HEK293 (cell line): ENCODE results near the gene STRADA.

Experiments used
- OSR2 ChIP-seq: fragments of 450-650 bp; formaldehyde crosslinking; IDR thresholded peaks from 2 replicates; pipeline ENCODE4 v1.5.1; 2016; ENCODE audit warnings: missing biosample characterization, missing genetic modification characterization
- PRDM1 ChIP-seq: fragments of 450-650 bp; formaldehyde crosslinking; IDR thresholded peaks from 2 replicates; pipeline ENCODE4; 2016; ENCODE audit warnings: missing biosample characterization, missing genetic modification characterization
- RBAK ChIP-seq: fragments of 450-650 bp; formaldehyde crosslinking; IDR thresholded peaks from 2 replicates; pipeline ENCODE4 v1.5.1; 2016; ENCODE audit warnings: missing biosample characterization, missing genetic modification characterization
- REPIN1 ChIP-seq: fragments of 450-650 bp; formaldehyde crosslinking; IDR thresholded peaks from 2 replicates; pipeline ENCODE4 v1.5.1; 2017; ENCODE audit warnings: missing biosample characterization, missing genetic modification characterization, low read depth
- SP3 ChIP-seq: fragments of 450-650 bp; formaldehyde crosslinking; IDR thresholded peaks from 2 replicates; pipeline ENCODE4 v1.5.1; 2016; ENCODE audit warnings: missing biosample characterization, missing genetic modification characterization
- SP7 ChIP-seq: fragments of 450-650 bp; formaldehyde crosslinking; IDR thresholded peaks from 2 replicates; pipeline ENCODE4 v1.5.1; 2016; ENCODE audit warnings: missing biosample characterization, missing genetic modification characterization
- TCF7L2 ChIP-seq: IDR thresholded peaks from 2 replicates; pipeline ENCODE4 v1.6.1; 2011; ENCODE audit warnings: low read depth, mild to moderate bottlenecking, inconsistent platforms, low read length, moderate library complexity, borderline replicate concordance
- WT1 ChIP-seq: fragments of 450-650 bp; formaldehyde crosslinking; IDR thresholded peaks from 2 replicates; pipeline ENCODE4 v1.5.1; 2016; ENCODE audit warnings: missing biosample characterization, missing genetic modification characterization
- ZBTB48 ChIP-seq: fragments of 450-650 bp; formaldehyde crosslinking; IDR thresholded peaks from 2 replicates; pipeline ENCODE4 v1.5.1; 2016; ENCODE audit warnings: missing biosample characterization, missing genetic modification characterization
- ZBTB6 ChIP-seq: fragments of 450-650 bp; formaldehyde crosslinking; IDR thresholded peaks from 2 replicates; pipeline ENCODE4 v1.5.1; 2017; ENCODE audit warnings: missing biosample characterization, missing genetic modification characterization
- ZNF10 ChIP-seq: fragments of 450-650 bp; formaldehyde crosslinking; IDR thresholded peaks from 2 replicates; pipeline ENCODE4 v1.5.1; 2017; ENCODE audit warnings: missing biosample characterization, missing genetic modification characterization
- ZNF138 ChIP-seq: fragments of 450-650 bp; formaldehyde crosslinking; IDR thresholded peaks from 2 replicates; pipeline ENCODE4 v1.5.1; 2016; ENCODE audit warnings: missing biosample characterization, missing genetic modification characterization, borderline replicate concordance
- ZNF140 ChIP-seq: fragments of 450-650 bp; formaldehyde crosslinking; IDR thresholded peaks from 2 replicates; pipeline ENCODE4 v1.5.1; 2016; ENCODE audit warnings: missing biosample characterization, missing genetic modification characterization
- ZNF211 ChIP-seq: fragments of 450-650 bp; formaldehyde crosslinking; IDR thresholded peaks from 2 replicates; pipeline ENCODE4 v1.5.1; 2016; ENCODE audit warnings: low read depth, missing biosample characterization, missing genetic modification characterization
- ZNF266 ChIP-seq: fragments of 450-650 bp; formaldehyde crosslinking; IDR thresholded peaks from 2 replicates; pipeline ENCODE4 v1.5.1; 2016; ENCODE audit warnings: missing biosample characterization, missing genetic modification characterization, low read depth
- ZNF449 ChIP-seq: fragments of 450-650 bp; formaldehyde crosslinking; IDR thresholded peaks from 2 replicates; pipeline ENCODE4 v1.5.1; 2017; ENCODE audit warnings: missing biosample characterization, mild to moderate bottlenecking, missing genetic modification characterization, moderate library complexity
- ZNF514 ChIP-seq: fragments of 450-650 bp; formaldehyde crosslinking; IDR thresholded peaks from 2 replicates; pipeline ENCODE4 v1.5.1; 2016; ENCODE audit warnings: missing biosample characterization, missing genetic modification characterization
- ZNF529 ChIP-seq: fragments of 450-650 bp; formaldehyde crosslinking; IDR thresholded peaks from 2 replicates; pipeline ENCODE4 v1.5.1; 2017; ENCODE audit warnings: missing genetic modification characterization, missing biosample characterization; ENCODE audit not compliant: insufficient replicate concordance
- ZNF596 ChIP-seq: fragments of 450-650 bp; IDR thresholded peaks from 2 replicates; pipeline ENCODE4 v1.5.0; 2018; ENCODE audit warnings: missing biosample characterization, mild to moderate bottlenecking, missing genetic modification characterization, moderate library complexity
- ZNF629 ChIP-seq: fragments of 450-650 bp; formaldehyde crosslinking; IDR thresholded peaks from 2 replicates; pipeline ENCODE4 v1.5.1; 2017; ENCODE audit warnings: missing biosample characterization, missing genetic modification characterization
- ZNF704 ChIP-seq: fragments of 450-650 bp; formaldehyde crosslinking; IDR thresholded peaks from 2 replicates; pipeline ENCODE4 v1.5.1; 2016; ENCODE audit warnings: missing biosample characterization, missing genetic modification characterization
- ZNF768 ChIP-seq: fragments of 450-650 bp; formaldehyde crosslinking; IDR thresholded peaks from 2 replicates; pipeline ENCODE4 v1.5.1; 2018; ENCODE audit warnings: missing biosample characterization, mild to moderate bottlenecking, missing genetic modification characterization
- ZNF776 ChIP-seq: fragments of 450-650 bp; formaldehyde crosslinking; IDR thresholded peaks from 2 replicates; pipeline ENCODE4 v1.5.0; 2017; ENCODE audit warnings: missing biosample characterization, missing genetic modification characterization, borderline replicate concordance
- ZSCAN16 ChIP-seq: fragments of 450-650 bp; formaldehyde crosslinking; IDR thresholded peaks from 2 replicates; pipeline ENCODE4 v1.5.1; 2016; ENCODE audit warnings: missing biosample characterization, missing genetic modification characterization
- TF ChIP-seq, protein P1 (sequence below): fragments of 450-650 bp; formaldehyde crosslinking; IDR thresholded peaks from 2 replicates; pipeline ENCODE4 v1.5.1; 2017; ENCODE audit warnings: missing biosample characterization, missing genetic modification characterization
- TF ChIP-seq, protein P2 (sequence below): fragments of 450-650 bp; formaldehyde crosslinking; IDR thresholded peaks from 2 replicates; pipeline ENCODE4 v1.5.1; 2016; ENCODE audit warnings: missing biosample characterization, missing genetic modification characterization
- TF ChIP-seq, protein P3 (sequence below): fragments of 450-650 bp; formaldehyde crosslinking; IDR thresholded peaks from 2 replicates; pipeline ENCODE4 v1.5.1; 2016; ENCODE audit warnings: missing biosample characterization, missing genetic modification characterization
- TF ChIP-seq, protein P4 (sequence below): fragments of 450-650 bp; formaldehyde crosslinking; IDR thresholded peaks from 2 replicates; pipeline ENCODE4 v1.5.1; 2016; ENCODE audit warnings: missing biosample characterization, missing genetic modification characterization

The STRADA gene

DNA sequence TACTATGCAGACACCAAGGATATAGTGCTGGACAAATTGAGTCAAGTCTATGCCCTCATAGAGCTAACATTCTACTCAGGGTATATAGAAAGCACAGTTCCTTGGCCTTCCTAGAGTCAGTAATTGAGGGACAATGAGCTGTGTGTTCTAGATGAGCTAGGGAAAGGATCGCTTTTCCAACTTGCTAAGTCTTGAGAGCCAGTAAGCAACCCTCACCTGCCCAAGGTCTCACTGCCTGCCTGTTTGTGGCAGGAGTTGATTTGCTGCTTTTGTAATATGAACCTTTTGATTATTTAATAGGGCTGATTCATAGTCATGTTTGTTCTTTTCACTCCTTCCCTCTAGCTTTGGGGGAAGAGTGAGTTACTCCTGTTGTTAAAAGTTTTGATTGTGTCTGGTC, 38.9 kb upstream of the STRADA start (continued):
- TF ChIP-seq ZBTB48: peak; percentile 42; the same call in 1 of the 2 replicates
- no peak for TF ChIP-seq ZSCAN16 (tag by site-specific recombination)
- TF ChIP-seq, protein P1, sequence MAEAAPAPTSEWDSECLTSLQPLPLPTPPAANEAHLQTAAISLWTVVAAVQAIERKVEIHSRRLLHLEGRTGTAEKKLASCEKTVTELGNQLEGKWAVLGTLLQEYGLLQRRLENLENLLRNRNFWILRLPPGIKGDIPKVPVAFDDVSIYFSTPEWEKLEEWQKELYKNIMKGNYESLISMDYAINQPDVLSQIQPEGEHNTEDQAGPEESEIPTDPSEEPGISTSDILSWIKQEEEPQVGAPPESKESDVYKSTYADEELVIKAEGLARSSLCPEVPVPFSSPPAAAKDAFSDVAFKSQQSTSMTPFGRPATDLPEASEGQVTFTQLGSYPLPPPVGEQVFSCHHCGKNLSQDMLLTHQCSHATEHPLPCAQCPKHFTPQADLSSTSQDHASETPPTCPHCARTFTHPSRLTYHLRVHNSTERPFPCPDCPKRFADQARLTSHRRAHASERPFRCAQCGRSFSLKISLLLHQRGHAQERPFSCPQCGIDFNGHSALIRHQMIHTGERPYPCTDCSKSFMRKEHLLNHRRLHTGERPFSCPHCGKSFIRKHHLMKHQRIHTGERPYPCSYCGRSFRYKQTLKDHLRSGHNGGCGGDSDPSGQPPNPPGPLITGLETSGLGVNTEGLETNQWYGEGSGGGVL (tag by site-specific recombination): peak; percentile 48
- TF ChIP-seq ZNF10 (tag by site-specific recombination): peak; percentile 92
- TF ChIP-seq ZNF776 (tag by site-specific recombination): no peak
- no peak for TF ChIP-seq ZNF449 (tag by site-specific recombination)
- TF ChIP-seq REPIN1: no peak
- 0 out of 2 replicates have a peak, but pooled peaks have one; percentile 56 for TF ChIP-seq ZBTB6 (tag by site-specific recombination)
- no peak for TF ChIP-seq ZNF596
- TF ChIP-seq ZNF514 (tag by site-specific recombination): no peak
- TF ChIP-seq WT1 (tag by site-specific recombination): peak; percentile 77
- no peak for TF ChIP-seq ZNF704 (tag by site-specific recombination)
- no peak for TF ChIP-seq ZNF768
- no peak for TF ChIP-seq ZNF211
- no peak for TF ChIP-seq ZNF140
- TF ChIP-seq, protein P2, sequence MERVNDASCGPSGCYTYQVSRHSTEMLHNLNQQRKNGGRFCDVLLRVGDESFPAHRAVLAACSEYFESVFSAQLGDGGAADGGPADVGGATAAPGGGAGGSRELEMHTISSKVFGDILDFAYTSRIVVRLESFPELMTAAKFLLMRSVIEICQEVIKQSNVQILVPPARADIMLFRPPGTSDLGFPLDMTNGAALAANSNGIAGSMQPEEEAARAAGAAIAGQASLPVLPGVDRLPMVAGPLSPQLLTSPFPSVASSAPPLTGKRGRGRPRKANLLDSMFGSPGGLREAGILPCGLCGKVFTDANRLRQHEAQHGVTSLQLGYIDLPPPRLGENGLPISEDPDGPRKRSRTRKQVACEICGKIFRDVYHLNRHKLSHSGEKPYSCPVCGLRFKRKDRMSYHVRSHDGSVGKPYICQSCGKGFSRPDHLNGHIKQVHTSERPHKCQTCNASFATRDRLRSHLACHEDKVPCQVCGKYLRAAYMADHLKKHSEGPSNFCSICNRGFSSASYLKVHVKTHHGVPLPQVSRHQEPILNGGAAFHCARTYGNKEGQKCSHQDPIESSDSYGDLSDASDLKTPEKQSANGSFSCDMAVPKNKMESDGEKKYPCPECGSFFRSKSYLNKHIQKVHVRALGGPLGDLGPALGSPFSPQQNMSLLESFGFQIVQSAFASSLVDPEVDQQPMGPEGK: no peak
- 0 out of 2 replicates have a peak, but pooled peaks have one; percentile 11 for TF ChIP-seq OSR2 (tag by site-specific recombination)
- TF ChIP-seq ZNF529 (tag by site-specific recombination): no peak
- TF ChIP-seq TCF7L2: no peak
- TF ChIP-seq PRDM1 (tag by site-specific recombination): peak; percentile 85
- no peak for TF ChIP-seq ZNF138 (tag by site-specific recombination)
- TF ChIP-seq ZNF266 (tag by site-specific recombination): no peak
- no peak for TF ChIP-seq RBAK (tag by site-specific recombination)
- 0 out of 2 replicates have a peak, but pooled peaks have one; percentile 32 for TF ChIP-seq ZNF629 (tag by site-specific recombination)
- TF ChIP-seq, protein P3, sequence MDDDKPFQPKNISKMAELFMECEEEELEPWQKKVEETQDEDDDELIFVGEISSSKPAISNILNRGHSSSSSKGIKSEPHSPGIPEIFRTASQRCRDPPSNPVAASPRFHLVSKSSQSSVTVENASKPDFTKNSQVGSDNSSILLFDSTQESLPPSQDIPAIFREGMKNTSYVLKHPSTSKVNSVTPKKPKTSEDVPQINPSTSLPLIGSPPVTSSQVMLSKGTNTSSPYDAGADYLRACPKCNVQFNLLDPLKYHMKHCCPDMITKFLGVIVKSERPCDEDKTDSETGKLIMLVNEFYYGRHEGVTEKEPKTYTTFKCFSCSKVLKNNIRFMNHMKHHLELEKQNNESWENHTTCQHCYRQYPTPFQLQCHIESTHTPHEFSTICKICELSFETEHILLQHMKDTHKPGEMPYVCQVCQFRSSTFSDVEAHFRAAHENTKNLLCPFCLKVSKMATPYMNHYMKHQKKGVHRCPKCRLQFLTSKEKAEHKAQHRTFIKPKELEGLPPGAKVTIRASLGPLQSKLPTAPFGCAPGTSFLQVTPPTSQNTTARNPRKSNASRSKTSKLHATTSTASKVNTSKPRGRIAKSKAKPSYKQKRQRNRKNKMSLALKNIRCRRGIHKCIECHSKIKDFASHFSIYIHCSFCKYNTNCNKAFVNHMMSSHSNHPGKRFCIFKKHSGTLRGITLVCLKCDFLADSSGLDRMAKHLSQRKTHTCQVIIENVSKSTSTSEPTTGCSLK: no peak
- TF ChIP-seq, protein P4, sequence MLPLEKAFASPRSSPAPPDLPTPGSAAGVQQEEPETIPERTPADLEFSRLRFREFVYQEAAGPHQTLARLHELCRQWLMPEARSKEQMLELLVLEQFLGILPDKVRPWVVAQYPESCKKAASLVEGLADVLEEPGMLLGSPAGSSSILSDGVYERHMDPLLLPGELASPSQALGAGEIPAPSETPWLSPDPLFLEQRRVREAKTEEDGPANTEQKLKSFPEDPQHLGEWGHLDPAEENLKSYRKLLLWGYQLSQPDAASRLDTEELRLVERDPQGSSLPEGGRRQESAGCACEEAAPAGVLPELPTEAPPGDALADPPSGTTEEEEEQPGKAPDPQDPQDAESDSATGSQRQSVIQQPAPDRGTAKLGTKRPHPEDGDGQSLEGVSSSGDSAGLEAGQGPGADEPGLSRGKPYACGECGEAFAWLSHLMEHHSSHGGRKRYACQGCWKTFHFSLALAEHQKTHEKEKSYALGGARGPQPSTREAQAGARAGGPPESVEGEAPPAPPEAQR (tag by site-specific recombination): no peak
- TF ChIP-seq SP3 (tag by site-specific recombination): no peak
- TF ChIP-seq SP7 (tag by site-specific recombination): peak; percentile 43; the same call in 1 of the 2 replicates
- TF ChIP-seq, all 188 proteins: peak for 12
